ENCODE measurements around the gene CDC42BPA.

Gene CDC42BPA

DNA sequence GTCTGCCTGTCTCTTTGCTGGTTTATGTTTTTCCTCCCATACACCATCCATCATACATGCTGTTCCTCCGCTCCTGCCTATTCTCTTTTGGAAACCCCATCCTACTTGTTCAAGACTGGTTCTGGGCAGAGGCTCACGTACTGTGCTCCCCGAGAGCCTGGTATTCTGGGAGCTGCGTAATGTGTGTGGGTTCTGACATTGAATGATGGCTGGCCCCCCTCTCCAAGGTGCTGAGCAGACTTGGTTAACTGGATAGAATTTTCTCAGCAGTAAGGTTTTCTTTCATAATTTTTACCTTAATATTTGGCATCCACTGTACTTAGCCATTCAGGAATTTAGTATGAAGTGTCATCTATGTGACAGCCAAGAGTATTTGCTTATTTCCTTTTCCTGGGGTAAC, 351.6 kb downstream of the CDC42BPA start:
- TF ChIP-seq, protein P1, sequence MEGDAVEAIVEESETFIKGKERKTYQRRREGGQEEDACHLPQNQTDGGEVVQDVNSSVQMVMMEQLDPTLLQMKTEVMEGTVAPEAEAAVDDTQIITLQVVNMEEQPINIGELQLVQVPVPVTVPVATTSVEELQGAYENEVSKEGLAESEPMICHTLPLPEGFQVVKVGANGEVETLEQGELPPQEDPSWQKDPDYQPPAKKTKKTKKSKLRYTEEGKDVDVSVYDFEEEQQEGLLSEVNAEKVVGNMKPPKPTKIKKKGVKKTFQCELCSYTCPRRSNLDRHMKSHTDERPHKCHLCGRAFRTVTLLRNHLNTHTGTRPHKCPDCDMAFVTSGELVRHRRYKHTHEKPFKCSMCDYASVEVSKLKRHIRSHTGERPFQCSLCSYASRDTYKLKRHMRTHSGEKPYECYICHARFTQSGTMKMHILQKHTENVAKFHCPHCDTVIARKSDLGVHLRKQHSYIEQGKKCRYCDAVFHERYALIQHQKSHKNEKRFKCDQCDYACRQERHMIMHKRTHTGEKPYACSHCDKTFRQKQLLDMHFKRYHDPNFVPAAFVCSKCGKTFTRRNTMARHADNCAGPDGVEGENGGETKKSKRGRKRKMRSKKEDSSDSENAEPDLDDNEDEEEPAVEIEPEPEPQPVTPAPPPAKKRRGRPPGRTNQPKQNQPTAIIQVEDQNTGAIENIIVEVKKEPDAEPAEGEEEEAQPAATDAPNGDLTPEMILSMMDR (conservative IDR thresholded peaks at IDR 0.05) = no peak
- no peak overlapping the region for H3K27ac ChIP-seq

DNA sequence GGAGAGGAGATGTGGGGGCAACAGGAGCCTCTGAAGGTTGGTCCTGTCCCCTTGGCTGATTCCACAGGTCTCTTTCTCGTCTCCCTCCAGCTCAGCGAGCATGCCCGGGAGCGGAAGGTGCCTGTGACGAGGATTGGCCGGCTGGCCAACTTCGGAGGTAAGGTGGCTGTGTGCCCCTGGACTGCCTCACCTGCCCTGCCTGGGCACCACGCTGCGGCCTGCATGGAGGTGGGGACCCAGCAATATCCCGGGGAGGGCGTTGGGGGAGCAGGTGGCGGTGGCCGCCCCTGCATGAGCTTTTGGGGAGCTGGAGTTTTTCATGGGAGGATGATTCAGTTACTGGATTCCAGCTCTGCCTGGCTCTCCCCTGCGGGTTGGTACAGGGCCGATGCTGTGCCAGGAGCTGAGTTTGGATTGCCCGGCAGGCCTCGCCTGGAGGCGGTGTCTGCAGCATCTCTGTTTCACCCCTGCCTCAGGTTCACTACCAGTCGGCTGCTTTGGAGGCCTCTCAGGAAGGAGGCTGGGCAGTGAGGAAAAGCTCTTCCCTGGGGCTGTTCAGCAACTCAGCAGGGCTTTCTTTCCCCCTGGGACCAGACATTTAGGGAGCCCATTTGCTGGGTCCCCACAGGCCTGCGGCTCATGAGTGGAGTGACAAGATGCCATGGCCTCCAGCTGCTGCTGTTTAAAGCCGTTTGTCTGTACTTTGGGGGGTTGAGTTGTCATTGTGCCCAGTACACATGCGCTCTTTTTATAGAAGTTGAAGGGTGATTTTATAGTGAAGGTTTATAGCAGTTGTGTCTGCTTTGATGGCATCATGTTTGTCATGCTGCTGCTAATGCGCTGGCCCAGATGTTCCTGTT, 352.5 kb downstream of the CDC42BPA start:
- TF ChIP-seq, protein P1 (conservative IDR thresholded peaks at IDR 0.05) = no peak
- H3K27ac ChIP-seq = no peak overlapping the region

DNA sequence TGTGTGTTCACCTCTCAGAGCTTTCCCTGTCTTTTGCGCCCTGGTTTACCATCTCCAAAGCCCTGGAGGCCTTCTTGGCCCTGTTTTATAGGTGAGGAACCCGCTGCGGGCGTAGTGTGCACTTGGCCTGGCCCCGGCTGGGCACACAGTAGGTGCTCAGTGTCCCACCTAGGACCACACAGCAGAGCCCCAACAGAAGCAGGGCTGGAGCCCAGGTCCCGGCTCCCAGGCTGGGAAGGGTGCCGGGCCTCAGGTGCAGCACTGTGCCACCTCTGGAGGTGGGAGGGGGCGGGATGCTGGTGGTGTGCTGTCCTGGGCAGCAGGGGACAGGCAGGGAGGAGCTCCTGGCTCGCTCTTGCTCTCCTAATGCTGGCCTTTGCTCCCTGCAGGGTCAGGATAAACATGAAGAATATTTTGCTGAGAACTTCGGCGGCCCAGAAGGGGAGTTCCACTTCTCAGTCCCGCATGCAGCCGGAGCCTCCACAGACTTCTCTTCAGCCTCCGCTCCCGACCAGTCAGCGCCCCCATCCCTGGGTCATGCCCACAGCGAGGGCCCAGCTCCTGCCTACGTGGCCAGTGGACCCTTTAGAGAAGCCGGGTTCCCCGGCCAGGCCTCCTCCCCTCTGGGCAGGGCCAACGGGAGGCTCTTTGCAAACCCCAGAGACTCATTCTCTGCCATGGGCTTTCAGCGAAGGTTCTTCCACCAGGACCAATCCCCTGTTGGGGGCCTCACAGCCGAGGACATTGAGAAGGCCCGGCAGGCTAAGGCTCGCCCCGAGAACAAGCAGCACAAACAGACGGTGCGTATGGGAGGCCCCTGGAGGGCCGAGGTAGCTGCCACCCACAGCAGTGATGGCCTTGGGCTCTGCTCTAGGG, 353.4 kb downstream of the CDC42BPA start:
- H3K27ac ChIP-seq = no peak overlapping the region
- TF ChIP-seq, protein P1 (conservative IDR thresholded peaks at IDR 0.05) = no peak

DNA sequence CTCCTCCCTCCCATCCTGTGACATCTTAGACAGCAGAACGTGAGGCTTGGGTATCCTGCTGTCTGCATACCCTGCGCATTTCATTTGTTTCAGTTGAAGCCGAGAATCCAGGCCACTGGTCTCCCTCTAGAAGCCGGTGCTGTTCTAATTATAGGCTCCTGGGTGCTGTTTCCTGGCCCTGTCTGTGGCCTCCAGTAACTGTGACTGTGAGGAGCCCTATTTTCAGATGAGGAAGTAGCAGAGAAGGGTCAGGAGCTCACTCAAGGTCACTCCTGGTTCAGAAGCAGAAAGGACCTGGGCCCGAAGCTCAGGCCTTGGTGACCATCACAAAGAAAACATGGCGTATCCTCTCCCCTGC, 354.2 kb downstream of the CDC42BPA start:
- no peak overlapping the region for H3K27ac ChIP-seq
- TF ChIP-seq, protein P1 (conservative IDR thresholded peaks at IDR 0.05) = no peak

DNA sequence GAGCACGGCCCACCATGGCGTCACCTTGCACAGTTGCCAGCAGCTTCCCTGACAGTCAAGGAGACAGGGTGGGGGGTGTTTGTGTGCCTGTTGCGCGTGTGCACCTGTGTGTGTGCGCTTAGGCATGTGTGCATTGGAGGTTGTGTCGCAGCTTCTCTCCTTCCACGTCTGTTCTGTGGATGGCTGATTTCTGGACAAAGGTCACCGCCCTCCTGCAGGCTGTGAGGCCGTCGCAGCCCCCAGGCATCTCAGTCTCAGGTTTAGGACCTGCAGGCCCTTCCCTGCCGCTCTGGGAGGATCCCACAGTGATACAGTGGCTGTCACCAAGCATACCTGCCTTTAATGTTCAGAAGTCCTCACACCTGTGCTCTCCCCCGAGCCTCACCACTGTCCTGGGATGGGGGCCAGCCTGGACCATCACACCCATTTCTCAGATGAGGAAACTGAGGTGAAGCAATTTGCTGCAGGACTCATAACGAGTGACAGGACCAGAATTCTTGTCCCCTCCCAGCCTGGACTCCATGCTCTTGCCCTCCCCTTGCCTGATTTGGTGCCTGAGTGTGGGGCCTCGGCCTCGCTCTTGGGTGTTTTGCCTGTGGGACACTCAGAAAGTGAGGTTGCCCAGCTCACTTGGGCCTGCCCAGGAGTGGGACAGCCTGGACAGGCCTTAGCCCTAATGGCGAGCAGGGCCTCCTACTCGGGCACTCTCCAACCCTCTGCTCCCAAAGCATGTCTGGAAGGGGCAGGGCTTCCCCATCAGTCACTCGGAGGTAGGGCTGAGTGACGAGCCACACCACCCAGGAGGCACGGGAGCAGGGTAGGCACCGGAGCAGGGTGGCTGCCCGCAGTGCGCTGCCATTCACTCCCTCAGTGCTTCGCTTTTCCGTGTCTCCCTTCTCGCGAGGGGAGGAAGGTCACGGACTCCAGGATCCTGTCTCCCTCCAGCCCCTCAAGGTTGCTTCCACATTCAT, 355.6 kb downstream of the CDC42BPA start:
- TF ChIP-seq, protein P1 (conservative IDR thresholded peaks at IDR 0.05) = no peak
- no peak overlapping the region for H3K27ac ChIP-seq

DNA sequence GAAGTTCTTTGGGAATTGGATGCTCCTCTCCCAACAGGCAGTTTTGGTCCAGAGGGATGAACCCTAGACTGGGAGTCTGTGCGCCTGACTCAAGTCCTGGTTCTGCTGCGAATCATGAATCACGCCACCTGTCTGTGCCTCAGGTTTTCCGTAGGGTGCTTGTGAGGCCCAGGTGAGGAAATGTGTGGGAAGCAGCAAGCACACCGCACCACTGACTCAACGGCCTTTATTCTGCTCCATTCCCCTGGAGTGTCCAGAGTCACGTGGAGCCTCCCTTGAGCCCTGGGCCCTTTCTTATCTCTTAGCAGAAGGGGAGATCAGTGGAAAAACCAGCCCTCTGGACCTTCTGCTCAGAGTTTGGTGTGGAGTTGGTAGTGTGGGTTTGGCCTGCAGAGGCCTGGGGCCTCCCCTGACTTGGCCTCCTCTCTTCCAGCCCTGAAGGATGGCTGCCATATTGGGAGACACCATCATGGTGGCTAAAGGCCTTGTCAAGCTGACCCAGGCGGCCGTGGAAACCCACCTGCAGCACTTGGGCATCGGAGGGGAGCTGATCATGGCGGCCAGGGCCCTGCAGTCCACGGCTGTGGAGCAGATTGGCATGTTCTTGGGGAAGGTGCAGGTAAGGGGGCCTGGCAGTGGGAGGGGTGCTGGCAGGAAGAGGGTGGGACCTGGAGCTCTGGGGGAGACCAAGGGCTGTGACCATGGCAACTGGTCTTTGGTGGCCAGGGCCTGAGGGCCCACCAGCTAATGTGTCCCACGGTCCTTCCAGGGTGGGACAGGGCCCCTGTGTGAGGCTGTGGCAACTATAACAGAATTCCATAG, 357.1 kb downstream of the CDC42BPA start:
- H3K27ac ChIP-seq = no peak overlapping the region
- TF ChIP-seq, protein P1 (conservative IDR thresholded peaks at IDR 0.05) = no peak

All from VCaP (cell line).